ENCODE data around the gene ICE2.

Gene ICE2

DNA sequence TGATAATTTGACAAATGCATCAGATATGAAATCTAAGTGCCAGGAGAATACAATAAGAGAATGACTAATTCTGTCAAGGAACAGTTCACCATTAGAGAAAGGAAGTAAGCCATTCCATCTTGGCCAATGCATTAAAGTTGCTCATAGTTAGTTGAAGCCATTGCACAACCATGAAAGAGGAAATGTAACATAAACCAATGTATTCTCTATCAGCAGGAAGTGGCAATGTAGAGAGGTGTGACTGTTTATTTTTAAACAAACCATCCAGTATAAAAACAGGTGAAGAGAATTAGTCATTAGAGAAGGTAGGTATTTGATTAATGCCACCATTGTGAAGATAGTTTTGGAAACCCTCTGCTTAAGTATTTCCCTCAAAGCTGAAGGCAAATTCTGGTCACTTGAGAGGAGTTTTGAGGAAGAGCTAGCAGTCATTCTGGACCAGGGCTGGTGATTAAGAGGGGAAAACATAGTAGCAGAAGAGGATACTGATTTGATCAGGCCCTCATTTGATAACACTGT is 70.4 kb downstream of the ICE2 start:
- DNase-seq, result peak; percentile 35
- TF ChIP-seq EZH2 (optimal IDR thresholded peaks at IDR 0.05; ENCODE audit: low read depth, low read length) (no peak), EZH2phosphoT487 (IDR thresholded peaks at IDR 0.05; ENCODE audit: low read length) (no peak)
- TF ChIP-seq, protein P1, sequence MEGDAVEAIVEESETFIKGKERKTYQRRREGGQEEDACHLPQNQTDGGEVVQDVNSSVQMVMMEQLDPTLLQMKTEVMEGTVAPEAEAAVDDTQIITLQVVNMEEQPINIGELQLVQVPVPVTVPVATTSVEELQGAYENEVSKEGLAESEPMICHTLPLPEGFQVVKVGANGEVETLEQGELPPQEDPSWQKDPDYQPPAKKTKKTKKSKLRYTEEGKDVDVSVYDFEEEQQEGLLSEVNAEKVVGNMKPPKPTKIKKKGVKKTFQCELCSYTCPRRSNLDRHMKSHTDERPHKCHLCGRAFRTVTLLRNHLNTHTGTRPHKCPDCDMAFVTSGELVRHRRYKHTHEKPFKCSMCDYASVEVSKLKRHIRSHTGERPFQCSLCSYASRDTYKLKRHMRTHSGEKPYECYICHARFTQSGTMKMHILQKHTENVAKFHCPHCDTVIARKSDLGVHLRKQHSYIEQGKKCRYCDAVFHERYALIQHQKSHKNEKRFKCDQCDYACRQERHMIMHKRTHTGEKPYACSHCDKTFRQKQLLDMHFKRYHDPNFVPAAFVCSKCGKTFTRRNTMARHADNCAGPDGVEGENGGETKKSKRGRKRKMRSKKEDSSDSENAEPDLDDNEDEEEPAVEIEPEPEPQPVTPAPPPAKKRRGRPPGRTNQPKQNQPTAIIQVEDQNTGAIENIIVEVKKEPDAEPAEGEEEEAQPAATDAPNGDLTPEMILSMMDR (IDR thresholded peaks at IDR 0.05; ENCODE audit: low read length), result no peak

GRCh38 chr15:60407415-60407805 is 71.5 kb downstream of the ICE2 start:
- Histone ChIP-seq H3F3A (ENCODE audit: insufficient read depth, low read length) (0 out of 2 replicates have a peak, but pooled peaks cover 9% of the 10 kb centered on the region), H3K79me2 (ENCODE audit: low read length) (no peaks in the 10 kb centered on the region), H3K36me3 (replicated peaks; ENCODE audit: insufficient read depth, low read length) (no peaks in the 10 kb centered on the region), H3K4me3 (ENCODE audit: low read length) (no peak overlapping the region), H4K20me1 (ENCODE audit: insufficient read depth, low read length) (no peaks in the 10 kb centered on the region), H2AFZ (ENCODE audit: low read length) (no peak overlapping the region), H3K9ac (ENCODE audit: low read length) (no peak overlapping the region), H3K4me1 (ENCODE audit: low read length) (peaks cover 13% of the 10 kb centered on the region), H3K9me3 (replicated peaks; ENCODE audit: insufficient read depth, low read length) (no peaks in the 10 kb centered on the region), H3K9me2 (replicated peaks; ENCODE audit: insufficient read depth, low read length) (no peaks in the 10 kb centered on the region), H3K4me2 (ENCODE audit: low read depth, low read length) (no peak overlapping the region), H3K27ac (ENCODE audit: low read length) (no peak overlapping the region), H3K27me3 (replicated peaks; ENCODE audit: insufficient read depth, low read length) (no peaks in the 10 kb centered on the region)
- TF ChIP-seq, protein P1 (IDR thresholded peaks at IDR 0.05; ENCODE audit: low read length), result no peak
- TF ChIP-seq EZH2phosphoT487 (IDR thresholded peaks at IDR 0.05; ENCODE audit: low read length) (no peak), EZH2 (optimal IDR thresholded peaks at IDR 0.05; ENCODE audit: low read depth, low read length) (no peak)
- no peak for DNase-seq

More for the DNA sequence above, 70.4 kb downstream of the ICE2 start:
- peak overlapping the region; percentile 35 for H3K4me2 ChIP-seq (ENCODE audit: low read depth, low read length)
- 0 out of 2 replicates have a peak, but pooled peaks cover 9% of the 10 kb centered on the region for H3F3A ChIP-seq (ENCODE audit: insufficient read depth, low read length)
- no peaks in the 10 kb centered on the region for H3K36me3 ChIP-seq (replicated peaks; ENCODE audit: insufficient read depth, low read length)
- no peaks in the 10 kb centered on the region for H3K27me3 ChIP-seq (replicated peaks; ENCODE audit: insufficient read depth, low read length)
- peaks cover 13% of the 10 kb centered on the region for H3K4me1 ChIP-seq (ENCODE audit: low read length)
- H3K4me3 ChIP-seq (ENCODE audit: low read length), result no peak overlapping the region
- peak overlapping the region; percentile 24; the same call in 1 of the 2 replicates for H3K27ac ChIP-seq (ENCODE audit: low read length)
- H3K9me3 ChIP-seq (replicated peaks; ENCODE audit: insufficient read depth, low read length), result no peaks in the 10 kb centered on the region
- H2AFZ ChIP-seq (ENCODE audit: low read length), result peak overlapping the region; percentile 10
- H3K9ac ChIP-seq (ENCODE audit: low read length), result no peak overlapping the region
- no peaks in the 10 kb centered on the region for H4K20me1 ChIP-seq (ENCODE audit: insufficient read depth, low read length)
- no peaks in the 10 kb centered on the region for H3K79me2 ChIP-seq (ENCODE audit: low read length)
- H3K9me2 ChIP-seq (replicated peaks; ENCODE audit: insufficient read depth, low read length), result no peaks in the 10 kb centered on the region

DNA sequence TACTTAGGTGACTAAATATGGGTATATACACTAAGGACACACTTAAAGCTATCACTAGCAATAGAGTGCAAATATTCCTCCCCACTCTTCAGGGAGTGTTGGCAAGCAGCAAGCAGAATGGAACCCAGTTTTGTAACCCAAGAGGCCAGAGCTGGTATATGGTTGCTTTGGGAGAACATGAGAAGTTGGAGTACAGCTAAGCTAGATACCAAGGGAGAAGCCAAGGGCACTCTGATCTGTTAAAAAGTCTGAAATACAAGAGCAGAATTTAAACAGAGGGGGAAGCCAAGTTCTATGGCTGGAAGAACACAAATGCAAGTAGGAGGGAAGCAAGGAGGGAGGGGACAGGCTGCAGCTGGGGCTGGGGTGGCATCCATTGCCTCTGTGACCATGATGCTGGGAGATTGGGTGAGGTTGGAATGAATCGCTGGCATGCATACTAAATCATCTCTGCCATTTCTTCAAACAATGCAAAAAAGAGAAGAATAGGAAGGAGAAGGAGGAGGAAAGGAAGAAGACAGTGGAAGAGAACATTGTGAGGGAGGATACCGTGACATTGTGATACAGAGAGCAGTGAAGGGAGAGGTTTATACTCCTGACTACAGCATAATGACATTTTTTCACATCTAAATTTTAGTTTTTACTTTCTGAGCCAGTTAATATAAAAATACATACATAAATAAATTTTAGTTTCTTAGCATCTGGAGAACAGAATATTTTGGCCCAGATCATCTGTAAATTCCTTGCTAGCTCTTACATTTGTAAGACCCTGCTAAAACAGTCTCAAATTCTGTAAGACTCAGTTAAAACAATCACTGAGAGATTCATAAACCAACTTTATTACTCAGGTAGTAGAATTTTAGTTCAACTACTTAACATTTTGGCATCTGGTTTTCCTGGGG is 72.2 kb downstream of the ICE2 start:
- Histone ChIP-seq H3K4me3 (ENCODE audit: low read length) (no peak overlapping the region), H3K9ac (ENCODE audit: low read length) (no peak overlapping the region), H3K27me3 (replicated peaks; ENCODE audit: insufficient read depth, low read length) (no peaks in the 10 kb centered on the region), H3K9me2 (replicated peaks; ENCODE audit: insufficient read depth, low read length) (no peaks in the 10 kb centered on the region), H3K27ac (ENCODE audit: low read length) (no peak overlapping the region), H3K9me3 (replicated peaks; ENCODE audit: insufficient read depth, low read length) (no peaks in the 10 kb centered on the region), H3K4me2 (ENCODE audit: low read depth, low read length) (no peak overlapping the region), H3K36me3 (replicated peaks; ENCODE audit: insufficient read depth, low read length) (no peaks in the 10 kb centered on the region), H3K79me2 (ENCODE audit: low read length) (no peaks in the 10 kb centered on the region), H4K20me1 (ENCODE audit: insufficient read depth, low read length) (no peaks in the 10 kb centered on the region), H3F3A (ENCODE audit: insufficient read depth, low read length) (0 out of 2 replicates have a peak, but pooled peaks cover 9% of the 10 kb centered on the region), H3K4me1 (ENCODE audit: low read length) (peaks cover 13% of the 10 kb centered on the region), H2AFZ (ENCODE audit: low read length) (no peak overlapping the region)
- DNase-seq, result no peak
- TF ChIP-seq EZH2 (optimal IDR thresholded peaks at IDR 0.05; ENCODE audit: low read depth, low read length) (no peak), EZH2phosphoT487 (IDR thresholded peaks at IDR 0.05; ENCODE audit: low read length) (no peak)
- TF ChIP-seq, protein P1 (IDR thresholded peaks at IDR 0.05; ENCODE audit: low read length), result no peak
